GM15510 (cell line): ENCODE measurements around the gene CDH11.

Experiments used
- POLR2A ChIP-seq: IDR thresholded peaks from 3 replicates; pipeline ENCODE4 v1.6.1; 2011; ENCODE audit warnings: borderline replicate concordance; ENCODE audit not compliant: insufficient read length; ENCODE audit errors: extremely low read depth

Gene CDH11

GRCh38 chr16:64968539-64968938 lies 153.3 kb downstream of the CDH11 start:
- TF ChIP-seq POLR2A, result no peak

GRCh38 chr16:64964126-64964540 lies 157.7 kb downstream of the CDH11 start:
- TF ChIP-seq POLR2A, result no peak

GRCh38 chr16:64962786-64963185 lies 159.1 kb downstream of the CDH11 start:
- TF ChIP-seq POLR2A, result no peak

DNA sequence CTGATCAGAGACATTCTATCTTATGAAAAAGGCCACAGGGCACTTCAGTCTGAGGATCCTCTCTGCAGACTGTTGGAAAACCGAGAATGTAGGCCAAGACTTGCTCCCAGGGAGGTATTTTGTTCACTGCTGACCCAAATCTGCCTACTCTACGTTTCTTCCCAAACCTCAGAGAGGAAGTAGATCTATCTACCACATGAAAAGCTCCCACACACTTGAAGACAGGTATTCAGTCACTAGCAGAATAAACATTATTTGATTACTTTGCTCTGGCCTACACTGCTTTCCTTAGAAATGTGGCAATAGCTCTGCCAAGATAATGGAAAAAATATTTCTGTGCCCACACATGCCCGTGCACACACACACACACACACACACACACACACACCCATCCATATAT lies 164.6 kb downstream of the CDH11 start:
- no peak for TF ChIP-seq POLR2A

DNA sequence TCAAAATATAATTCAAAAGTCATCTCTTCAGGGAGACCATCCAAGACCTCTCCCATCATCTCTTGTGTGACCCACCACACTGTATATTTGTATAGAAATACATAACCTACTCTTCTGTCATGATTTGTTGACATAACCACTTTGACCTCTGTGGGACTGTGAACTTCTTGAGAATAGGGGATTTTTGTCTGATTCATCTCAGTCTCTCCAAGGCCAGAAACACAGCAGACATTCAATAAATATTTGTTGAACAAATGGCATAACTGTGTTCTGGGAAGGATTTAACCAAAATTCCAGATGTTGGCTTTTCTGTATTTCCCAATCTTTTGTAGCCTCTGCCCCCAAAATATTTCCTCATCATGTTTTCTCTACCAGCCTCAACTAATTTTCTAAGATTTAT lies 169.7 kb downstream of the CDH11 start:
- TF ChIP-seq POLR2A, result no peak

GRCh38 chr16:64951193-64951592 lies 170.7 kb downstream of the CDH11 start:
- no peak for TF ChIP-seq POLR2A

DNA sequence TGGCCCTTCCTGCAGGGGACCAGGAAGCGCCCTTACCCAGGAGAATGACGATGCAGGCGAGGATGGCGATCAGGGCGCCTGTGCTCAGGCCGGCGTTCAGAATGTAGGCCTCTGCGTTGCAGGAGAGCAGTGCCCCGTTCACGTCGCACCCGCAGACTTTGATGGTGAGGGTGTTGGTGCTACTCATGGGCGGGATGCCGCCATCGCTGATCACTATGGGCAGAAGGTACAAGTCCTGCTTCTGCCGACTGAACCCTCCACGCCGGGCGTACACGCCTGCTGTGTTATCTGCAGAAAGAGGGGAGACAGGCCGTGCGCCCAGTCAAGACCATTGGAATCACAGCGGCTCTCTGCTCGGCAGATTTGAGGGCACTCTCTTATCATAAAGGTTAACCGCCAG lies 171.1 kb downstream of the CDH11 start:
- no peak for TF ChIP-seq POLR2A

- no peak for TF ChIP-seq POLR2A
Observed at GRCh38 chr16:64950262-64950661, 171.6 kb downstream of the CDH11 start.

DNA sequence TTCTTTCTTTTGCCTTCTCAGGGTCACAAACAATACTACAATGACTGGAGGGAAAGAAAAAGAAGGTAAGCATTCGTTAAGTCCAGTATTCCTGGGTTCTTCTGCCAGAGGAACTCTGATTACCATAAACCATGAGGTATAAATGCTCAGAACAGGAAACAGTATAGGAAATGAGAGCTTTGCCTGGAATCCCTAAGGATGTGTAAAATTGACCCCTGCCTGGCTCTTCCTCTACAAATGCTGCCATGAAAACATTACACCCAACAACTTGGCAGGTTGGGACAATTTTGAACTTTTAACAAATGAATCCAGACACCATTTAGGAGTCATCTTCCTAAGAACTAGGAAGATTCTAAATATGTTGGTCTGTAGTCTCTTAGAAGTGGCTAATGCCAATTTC lies 173.8 kb downstream of the CDH11 start:
- no peak for TF ChIP-seq POLR2A

DNA sequence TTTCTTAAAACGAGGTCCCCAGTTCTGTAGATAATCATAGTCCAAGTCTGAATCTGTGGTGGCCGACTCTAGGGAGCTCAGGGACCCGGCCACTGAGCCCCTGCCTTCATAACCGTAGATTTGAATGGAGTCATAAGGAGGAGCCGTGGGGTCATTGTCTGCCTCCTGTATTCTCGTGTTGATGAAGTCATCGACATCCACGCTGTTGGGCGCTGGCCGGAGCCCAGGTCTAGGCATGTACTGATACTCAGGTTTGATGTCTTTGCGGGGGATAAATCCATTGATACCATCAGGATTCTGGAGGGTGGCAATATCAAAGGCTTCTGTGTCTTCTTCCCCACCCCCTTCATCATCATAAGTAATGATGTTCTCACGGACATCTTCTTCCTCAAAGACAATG lies 174.2 kb downstream of the CDH11 start:
- no peak for TF ChIP-seq POLR2A

GRCh38 chr16:64933885-64934284 lies 188.0 kb downstream of the CDH11 start:
- no peak for TF ChIP-seq POLR2A

GRCh38 chr16:64926476-64926875 lies 195.4 kb downstream of the CDH11 start:
- TF ChIP-seq POLR2A, result no peak

DNA sequence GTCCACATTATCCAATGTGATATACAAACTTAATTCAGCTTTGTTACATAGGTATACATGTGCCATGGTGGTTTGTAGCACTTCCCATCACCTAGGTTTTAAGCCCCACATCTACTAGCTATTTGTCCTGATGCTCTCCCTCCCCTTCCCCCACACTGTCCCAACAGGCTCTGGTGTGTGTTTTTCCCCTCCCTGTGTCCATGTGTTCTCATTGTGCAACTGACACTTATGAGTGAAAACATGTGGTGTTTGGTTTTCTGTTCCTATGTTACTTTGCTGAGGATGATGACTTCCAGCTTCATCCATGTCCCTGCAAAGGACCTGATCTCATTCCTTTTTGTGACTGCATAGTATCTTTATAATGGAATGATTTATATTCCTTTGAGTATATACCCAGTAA lies 196.7 kb downstream of the CDH11 start:
- TF ChIP-seq POLR2A, result no peak

GRCh38 chr16:64924086-64924485 lies 197.8 kb downstream of the CDH11 start:
- TF ChIP-seq POLR2A, result no peak

- no peak for TF ChIP-seq POLR2A
Observed at GRCh38 chr16:64919929-64920607, 201.8 kb downstream of the CDH11 start.

DNA sequence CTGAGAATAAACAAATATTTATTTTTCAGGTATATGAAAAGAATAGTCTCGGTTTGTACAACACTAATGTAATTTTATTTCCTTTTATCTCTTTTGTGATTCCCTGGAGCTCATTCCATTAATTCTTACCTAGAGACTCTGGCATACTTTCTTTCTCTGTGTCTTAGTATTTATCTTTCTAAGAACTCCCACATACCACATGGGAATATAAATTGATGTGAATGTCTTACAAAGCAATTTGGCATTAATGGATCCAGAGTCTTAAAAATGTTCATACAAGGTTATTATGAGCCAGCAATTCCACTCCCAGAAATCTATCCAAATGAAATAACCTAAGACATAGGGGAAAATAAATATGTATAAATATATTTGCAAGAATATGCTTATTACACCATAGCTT lies 202.7 kb downstream of the CDH11 start:
- TF ChIP-seq POLR2A, result no peak

- no peak for TF ChIP-seq POLR2A
Observed at GRCh38 chr16:64916051-64916450, 205.8 kb downstream of the CDH11 start.

DNA sequence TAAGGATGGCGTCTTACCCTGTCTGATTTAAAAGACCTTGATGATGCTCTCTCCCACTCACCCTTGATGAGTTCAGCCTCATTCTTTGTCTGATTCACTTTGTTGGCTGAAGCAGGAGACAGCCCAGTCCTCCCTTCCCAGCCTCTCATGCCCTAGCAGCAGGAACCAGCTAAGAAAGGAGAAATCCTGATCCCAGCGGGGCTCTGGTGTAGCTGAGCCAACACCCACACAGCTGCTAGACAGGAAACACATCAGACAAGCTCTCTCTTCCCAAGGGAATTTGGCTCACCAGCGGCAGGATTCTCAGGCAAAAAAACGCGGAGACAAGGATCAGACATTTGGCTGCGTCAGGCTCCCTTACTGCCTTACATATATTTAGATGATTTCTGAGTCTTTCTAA lies 211.5 kb downstream of the CDH11 start:
- no peak for TF ChIP-seq POLR2A

DNA sequence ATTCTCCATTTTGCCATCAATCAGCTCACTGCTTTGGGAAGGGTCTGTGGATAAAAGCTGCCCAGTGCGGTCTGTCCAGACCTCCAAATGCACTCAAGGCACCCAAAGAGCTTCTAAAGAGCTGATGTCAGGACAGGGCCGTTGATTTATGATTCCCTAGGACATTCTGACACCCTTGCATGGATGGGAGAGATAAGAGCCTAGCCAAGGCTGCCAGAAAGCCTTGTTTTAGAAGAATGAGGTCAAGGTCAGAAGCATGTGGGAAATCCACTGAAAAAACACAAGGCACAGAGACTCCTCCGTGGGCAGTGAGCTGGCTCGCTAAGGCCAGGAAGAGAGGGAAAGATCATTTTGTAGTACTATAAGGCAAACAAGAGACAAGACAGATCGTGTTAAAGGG lies 214.0 kb downstream of the CDH11 start:
- no peak for TF ChIP-seq POLR2A
